ENCODE results near the gene ANKHD1. TPM values are rescaled to one million over a fixed set of nuclear protein-coding genes. Genes with fewer than 3 reads are reported as not detected.

The ANKHD1 gene
- total and polyA plus RNA-seq, 9 of the 15 experiments (the other 6 are each of a cell fraction or from before 2014, with no cell fraction given): 38.9 to 138 (median 78.7) TPM

DNA sequence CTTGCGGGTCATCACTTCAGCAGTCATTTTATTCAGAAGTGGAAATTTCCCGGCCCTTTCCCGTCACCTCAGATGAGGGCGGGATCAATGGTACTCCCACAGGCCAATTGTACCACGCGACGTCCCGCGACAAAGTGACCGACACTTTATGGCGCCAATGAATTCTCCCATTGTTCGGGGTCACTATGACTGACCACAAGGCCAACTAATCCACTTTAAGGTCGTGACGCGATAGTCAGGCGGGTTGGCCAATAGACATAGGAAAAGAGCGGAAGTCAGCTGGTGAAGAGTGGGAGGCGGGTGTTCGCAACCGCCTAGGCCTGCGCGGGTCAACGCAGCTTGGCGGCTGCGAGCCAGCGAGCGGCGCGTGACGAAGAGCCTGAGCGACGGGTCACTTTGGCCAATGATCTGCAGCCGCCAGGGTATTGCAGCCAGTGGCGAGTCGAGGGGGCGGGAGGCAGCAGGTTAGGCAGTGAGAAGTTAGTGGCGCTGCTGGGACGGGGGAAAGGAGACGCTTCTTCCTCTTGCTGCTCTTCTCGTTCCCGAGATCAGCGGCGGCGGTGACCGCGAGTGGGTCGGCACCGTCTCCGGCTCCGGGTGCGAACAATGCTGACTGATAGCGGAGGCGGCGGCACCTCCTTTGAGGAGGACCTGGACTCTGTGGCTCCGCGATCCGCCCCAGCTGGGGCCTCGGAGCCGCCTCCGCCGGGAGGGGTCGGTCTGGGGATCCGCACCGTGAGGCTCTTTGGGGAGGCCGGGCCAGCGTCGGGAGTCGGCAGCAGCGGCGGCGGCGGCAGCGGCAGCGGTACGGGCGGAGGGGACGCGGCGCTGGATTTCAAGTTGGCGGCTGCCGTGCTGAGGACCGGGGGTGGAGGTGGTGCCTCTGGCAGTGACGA, at the start of gene ANKHD1 (continued):
- peak; percentile 81 for TF ChIP-seq ZBTB17 (CRISPR knock-in tag; IDR thresholded peaks at IDR 0.05)
- TF ChIP-seq KLF1 (tag; IDR thresholded peaks at IDR 0.05): no peak
- TF ChIP-seq ZBTB1 (CRISPR knock-in tag; IDR thresholded peaks at IDR 0.05; ENCODE audit: borderline replicate concordance, low read depth): no peak
- TF ChIP-seq, protein P1, sequence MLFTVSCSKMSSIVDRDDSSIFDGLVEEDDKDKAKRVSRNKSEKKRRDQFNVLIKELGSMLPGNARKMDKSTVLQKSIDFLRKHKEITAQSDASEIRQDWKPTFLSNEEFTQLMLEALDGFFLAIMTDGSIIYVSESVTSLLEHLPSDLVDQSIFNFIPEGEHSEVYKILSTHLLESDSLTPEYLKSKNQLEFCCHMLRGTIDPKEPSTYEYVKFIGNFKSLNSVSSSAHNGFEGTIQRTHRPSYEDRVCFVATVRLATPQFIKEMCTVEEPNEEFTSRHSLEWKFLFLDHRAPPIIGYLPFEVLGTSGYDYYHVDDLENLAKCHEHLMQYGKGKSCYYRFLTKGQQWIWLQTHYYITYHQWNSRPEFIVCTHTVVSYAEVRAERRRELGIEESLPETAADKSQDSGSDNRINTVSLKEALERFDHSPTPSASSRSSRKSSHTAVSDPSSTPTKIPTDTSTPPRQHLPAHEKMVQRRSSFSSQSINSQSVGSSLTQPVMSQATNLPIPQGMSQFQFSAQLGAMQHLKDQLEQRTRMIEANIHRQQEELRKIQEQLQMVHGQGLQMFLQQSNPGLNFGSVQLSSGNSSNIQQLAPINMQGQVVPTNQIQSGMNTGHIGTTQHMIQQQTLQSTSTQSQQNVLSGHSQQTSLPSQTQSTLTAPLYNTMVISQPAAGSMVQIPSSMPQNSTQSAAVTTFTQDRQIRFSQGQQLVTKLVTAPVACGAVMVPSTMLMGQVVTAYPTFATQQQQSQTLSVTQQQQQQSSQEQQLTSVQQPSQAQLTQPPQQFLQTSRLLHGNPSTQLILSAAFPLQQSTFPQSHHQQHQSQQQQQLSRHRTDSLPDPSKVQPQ (CRISPR knock-in tag; IDR thresholded peaks at IDR 0.05; ENCODE audit: borderline replicate concordance): no peak
- TF ChIP-seq STAT5A (IDR thresholded peaks at IDR 0.05; ENCODE audit: borderline replicate concordance, low read length): no peak
- TF ChIP-seq DACH1 (IDR thresholded peaks at IDR 0.05; ENCODE audit: partially characterized antibody): peak; percentile 87
- TF ChIP-seq TSC22D4 (tag; IDR thresholded peaks at IDR 0.05): no peak
- TF ChIP-seq, protein P2, sequence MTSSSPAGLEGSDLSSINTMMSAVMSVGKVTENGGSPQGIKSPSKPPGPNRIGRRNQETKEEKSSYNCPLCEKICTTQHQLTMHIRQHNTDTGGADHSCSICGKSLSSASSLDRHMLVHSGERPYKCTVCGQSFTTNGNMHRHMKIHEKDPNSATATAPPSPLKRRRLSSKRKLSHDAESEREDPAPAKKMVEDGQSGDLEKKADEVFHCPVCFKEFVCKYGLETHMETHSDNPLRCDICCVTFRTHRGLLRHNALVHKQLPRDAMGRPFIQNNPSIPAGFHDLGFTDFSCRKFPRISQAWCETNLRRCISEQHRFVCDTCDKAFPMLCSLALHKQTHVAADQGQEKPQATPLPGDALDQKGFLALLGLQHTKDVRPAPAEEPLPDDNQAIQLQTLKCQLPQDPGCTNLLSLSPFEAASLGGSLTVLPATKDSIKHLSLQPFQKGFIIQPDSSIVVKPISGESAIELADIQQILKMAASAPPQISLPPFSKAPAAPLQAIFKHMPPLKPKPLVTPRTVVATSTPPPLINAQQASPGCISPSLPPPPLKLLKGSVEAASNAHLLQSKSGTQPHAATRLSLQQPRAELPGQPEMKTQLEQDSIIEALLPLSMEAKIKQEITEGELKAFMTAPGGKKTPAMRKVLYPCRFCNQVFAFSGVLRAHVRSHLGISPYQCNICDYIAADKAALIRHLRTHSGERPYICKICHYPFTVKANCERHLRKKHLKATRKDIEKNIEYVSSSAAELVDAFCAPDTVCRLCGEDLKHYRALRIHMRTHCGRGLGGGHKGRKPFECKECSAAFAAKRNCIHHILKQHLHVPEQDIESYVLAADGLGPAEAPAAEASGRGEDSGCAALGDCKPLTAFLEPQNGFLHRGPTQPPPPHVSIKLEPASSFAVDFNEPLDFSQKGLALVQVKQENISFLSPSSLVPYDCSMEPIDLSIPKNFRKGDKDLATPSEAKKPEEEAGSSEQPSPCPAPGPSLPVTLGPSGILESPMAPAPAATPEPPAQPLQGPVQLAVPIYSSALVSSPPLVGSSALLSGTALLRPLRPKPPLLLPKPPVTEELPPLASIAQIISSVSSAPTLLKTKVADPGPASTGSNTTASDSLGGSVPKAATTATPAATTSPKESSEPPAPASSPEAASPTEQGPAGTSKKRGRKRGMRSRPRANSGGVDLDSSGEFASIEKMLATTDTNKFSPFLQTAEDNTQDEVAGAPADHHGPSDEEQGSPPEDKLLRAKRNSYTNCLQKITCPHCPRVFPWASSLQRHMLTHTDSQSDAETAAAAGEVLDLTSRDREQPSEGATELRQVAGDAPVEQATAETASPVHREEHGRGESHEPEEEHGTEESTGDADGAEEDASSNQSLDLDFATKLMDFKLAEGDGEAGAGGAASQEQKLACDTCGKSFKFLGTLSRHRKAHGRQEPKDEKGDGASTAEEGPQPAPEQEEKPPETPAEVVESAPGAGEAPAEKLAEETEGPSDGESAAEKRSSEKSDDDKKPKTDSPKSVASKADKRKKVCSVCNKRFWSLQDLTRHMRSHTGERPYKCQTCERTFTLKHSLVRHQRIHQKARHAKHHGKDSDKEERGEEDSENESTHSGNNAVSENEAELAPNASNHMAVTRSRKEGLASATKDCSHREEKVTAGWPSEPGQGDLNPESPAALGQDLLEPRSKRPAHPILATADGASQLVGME (CRISPR knock-in tag; IDR thresholded peaks at IDR 0.05): peak; percentile 89
- TF ChIP-seq, protein P3, sequence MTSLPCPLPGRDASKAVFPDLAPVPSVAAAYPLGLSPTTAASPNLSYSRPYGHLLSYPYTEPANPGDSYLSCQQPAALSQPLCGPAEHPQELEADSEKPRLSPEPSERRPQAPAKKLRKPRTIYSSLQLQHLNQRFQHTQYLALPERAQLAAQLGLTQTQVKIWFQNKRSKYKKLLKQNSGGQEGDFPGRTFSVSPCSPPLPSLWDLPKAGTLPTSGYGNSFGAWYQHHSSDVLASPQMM (CRISPR knock-in tag; IDR thresholded peaks at IDR 0.05): no peak
- TF ChIP-seq, protein P4, sequence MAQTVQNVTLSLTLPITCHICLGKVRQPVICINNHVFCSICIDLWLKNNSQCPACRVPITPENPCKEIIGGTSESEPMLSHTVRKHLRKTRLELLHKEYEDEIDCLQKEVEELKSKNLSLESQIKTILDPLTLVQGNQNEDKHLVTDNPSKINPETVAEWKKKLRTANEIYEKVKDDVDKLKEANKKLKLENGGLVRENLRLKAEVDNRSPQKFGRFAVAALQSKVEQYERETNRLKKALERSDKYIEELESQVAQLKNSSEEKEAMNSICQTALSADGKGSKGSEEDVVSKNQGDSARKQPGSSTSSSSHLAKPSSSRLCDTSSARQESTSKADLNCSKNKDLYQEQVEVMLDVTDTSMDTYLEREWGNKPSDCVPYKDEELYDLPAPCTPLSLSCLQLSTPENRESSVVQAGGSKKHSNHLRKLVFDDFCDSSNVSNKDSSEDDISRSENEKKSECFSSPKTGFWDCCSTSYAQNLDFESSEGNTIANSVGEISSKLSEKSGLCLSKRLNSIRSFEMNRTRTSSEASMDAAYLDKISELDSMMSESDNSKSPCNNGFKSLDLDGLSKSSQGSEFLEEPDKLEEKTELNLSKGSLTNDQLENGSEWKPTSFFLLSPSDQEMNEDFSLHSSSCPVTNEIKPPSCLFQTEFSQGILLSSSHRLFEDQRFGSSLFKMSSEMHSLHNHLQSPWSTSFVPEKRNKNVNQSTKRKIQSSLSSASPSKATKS (CRISPR knock-in tag; IDR thresholded peaks at IDR 0.05): no peak
- TF ChIP-seq CCNT2 (IDR thresholded peaks at IDR 0.05; ENCODE audit: borderline replicate concordance, extremely low read depth, insufficient read length, low read depth, low read length): peak; percentile 69
- TF ChIP-seq, protein P5, sequence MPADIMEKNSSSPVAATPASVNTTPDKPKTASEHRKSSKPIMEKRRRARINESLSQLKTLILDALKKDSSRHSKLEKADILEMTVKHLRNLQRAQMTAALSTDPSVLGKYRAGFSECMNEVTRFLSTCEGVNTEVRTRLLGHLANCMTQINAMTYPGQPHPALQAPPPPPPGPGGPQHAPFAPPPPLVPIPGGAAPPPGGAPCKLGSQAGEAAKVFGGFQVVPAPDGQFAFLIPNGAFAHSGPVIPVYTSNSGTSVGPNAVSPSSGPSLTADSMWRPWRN (IDR thresholded peaks at IDR 0.05; ENCODE audit: low read depth): peak; percentile 69; the same call in 1 of the 2 replicates
- TF ChIP-seq PYGO2 (tag; IDR thresholded peaks at IDR 0.05): no peak
- TF ChIP-seq GABPA (tag; conservative IDR thresholded peaks at IDR 0.05; ENCODE audit: low read depth): peak; percentile 97
